ENCODE results near the gene OAS2. TPM values are rescaled to one million over a fixed set of nuclear protein-coding genes. Genes with fewer than 3 reads are reported as not detected.
A peak's percentile ranks its signal among the peaks of the same experiment; 100 is the strongest.

Gene OAS2
- polyA plus RNA-seq (88.1 to 106 TPM (median 92.7 TPM) in 3 replicates), polyA minus RNA-seq (64.4 to 108 TPM (median 102 TPM) in 3 replicates)
- 4.3 TPM for polyA plus RNA-seq (2011; ENCODE audit: low read depth)
- 43.4 and 69.9 TPM in 2 replicates for polyA plus RNA-seq (2011; cell fraction: cytosol; rRNA removed)
- polyA plus RNA-seq (2011; cell fraction: nucleus; rRNA removed): 69.3 and 78.3 TPM in 2 replicates
- polyA plus RNA-seq (2012; ENCODE audit: low replicate concordance): 2.6 and 66.4 TPM in 2 replicates
- 64.5 TPM for polyA minus RNA-seq (2011; cell fraction: cytosol; rRNA and poly(A)+ RNA removed)
- 56.6 and 108 TPM in 2 replicates for polyA minus RNA-seq (2011; cell fraction: nucleus; rRNA and poly(A)+ RNA removed)

GRCh38 chr12:112978163-112979040 lies at the start of gene OAS2:
TSS of gene OAS2 (plus strand) at chr12:112978519. CDS start at chr12:112978609, 90 bp downstream.
- H3K9me1 ChIP-seq (ENCODE audit: control insufficient read depth, extremely low read depth, insufficient read depth, low read length): no peaks in the 10 kb centered on the region
- FAIRE-seq (peak; percentile 80), DNase-seq (ENCODE audit: low read depth, low spot score) (peak; percentile 44)
- peak within 1 kb of the TSS; percentile 48 to 77 (median 71) for H3K4me3 ChIP-seq (ENCODE audit: control insufficient read depth in 2 of 3, extremely low read depth in 1 of 3, insufficient read depth in 2 of 3, low read depth in 1 of 3, low read length in 3 of 3)
- TF ChIP-seq EZH2 (IDR thresholded peaks at IDR 0.05; ENCODE audit: low read length) (no peak), CTCF (optimal IDR thresholded peaks at IDR 0.05 in 1 of 3, IDR thresholded peaks at IDR 0.05 in 1 of 3, conservative IDR thresholded peaks at IDR 0.05 in 1 of 3; ENCODE audit: extremely low read depth in 1 of 3, insufficient read depth in 2 of 3, low read length in 3 of 3) (no peak)
- no peaks in the 10 kb centered on the region for H3K9me3 ChIP-seq (ENCODE audit: control insufficient read depth, low read depth, low read length)
- no peaks in the 10 kb centered on the region for H4K20me1 ChIP-seq (ENCODE audit: control insufficient read depth, extremely low read depth, insufficient read depth, low read length)
- no peaks in the 10 kb centered on the region for H3K27me3 ChIP-seq (ENCODE audit: control insufficient read depth, extremely low read depth, insufficient read depth, low read length)
- peaks cover 44% of the 10 kb centered on the region for H3K79me2 ChIP-seq (ENCODE audit: control insufficient read depth, insufficient read depth, low read length)
- peaks cover 19% of the 10 kb centered on the region for H3K4me1 ChIP-seq (ENCODE audit: control insufficient read depth, extremely low read depth, insufficient read depth, low read length)
- H3K9ac ChIP-seq (ENCODE audit: control insufficient read depth, extremely low read depth, insufficient read depth, low read length): peak within 1 kb of the TSS; percentile 78
- dilution Hi-C loops (cut with MboI; ENCODE audit: extremely low pct_ligation_motif_present, low sequenced_read_pairs): no loop called here
- H2AFZ ChIP-seq (ENCODE audit: control insufficient read depth, low read length): peak within 1 kb of the TSS; percentile 89
- no peaks in the 10 kb centered on the region for H3K36me3 ChIP-seq (ENCODE audit: control insufficient read depth in 2 of 2, extremely low read depth in 1 of 2, insufficient read depth in 2 of 2, low read length in 2 of 2)
- peak within 1 kb of the TSS; percentile 92 for H3K4me2 ChIP-seq (ENCODE audit: control insufficient read depth, extremely low read depth, insufficient read depth, low read depth, low read length)
- peak within 1 kb of the TSS; percentile 76 for H3K27ac ChIP-seq (ENCODE audit: control insufficient read depth, insufficient read depth, low read length)

- Histone ChIP-seq H3K27me3 (ENCODE audit: control insufficient read depth, extremely low read depth, insufficient read depth, low read length) (no peaks in the 10 kb centered on the region), H3K4me1 (ENCODE audit: control insufficient read depth, extremely low read depth, insufficient read depth, low read length) (no peaks in the 10 kb centered on the region), H2AFZ (ENCODE audit: control insufficient read depth, low read length) (no peak overlapping the region), H4K20me1 (ENCODE audit: control insufficient read depth, extremely low read depth, insufficient read depth, low read length) (no peaks in the 10 kb centered on the region), H3K4me3 (ENCODE audit: control insufficient read depth in 2 of 3, extremely low read depth in 1 of 3, insufficient read depth in 2 of 3, low read depth in 1 of 3, low read length in 3 of 3) (no peak overlapping the region), H3K27ac (ENCODE audit: control insufficient read depth, insufficient read depth, low read length) (no peak overlapping the region), H3K9ac (ENCODE audit: control insufficient read depth, extremely low read depth, insufficient read depth, low read length) (no peak overlapping the region), H3K9me3 (ENCODE audit: control insufficient read depth, low read depth, low read length) (no peaks in the 10 kb centered on the region), H3K79me2 (ENCODE audit: control insufficient read depth, insufficient read depth, low read length) (no peaks in the 10 kb centered on the region), H3K9me1 (ENCODE audit: control insufficient read depth, extremely low read depth, insufficient read depth, low read length) (no peaks in the 10 kb centered on the region), H3K36me3 (ENCODE audit: control insufficient read depth in 2 of 2, extremely low read depth in 1 of 2, insufficient read depth in 2 of 2, low read length in 2 of 2) (no peaks in the 10 kb centered on the region), H3K4me2 (ENCODE audit: control insufficient read depth, extremely low read depth, insufficient read depth, low read depth, low read length) (no peak overlapping the region)
- FAIRE-seq (no peak), DNase-seq (ENCODE audit: low read depth, low spot score) (no peak)
- TF ChIP-seq CTCF (optimal IDR thresholded peaks at IDR 0.05 in 1 of 3, IDR thresholded peaks at IDR 0.05 in 1 of 3, conservative IDR thresholded peaks at IDR 0.05 in 1 of 3; ENCODE audit: extremely low read depth in 1 of 3, insufficient read depth in 2 of 3, low read length in 3 of 3) (no peak), EZH2 (IDR thresholded peaks at IDR 0.05; ENCODE audit: low read length) (no peak)
- dilution Hi-C loops (cut with MboI; ENCODE audit: extremely low pct_ligation_motif_present, low sequenced_read_pairs): no loop called here
Measured at GRCh38 chr12:112928978-112929377, 49.3 kb upstream of the OAS2 start.

Measured in keratinocyte (primary cell).